Activated gamma-delta T cell (primary cell): Measurements from ENCODE around the gene FARS2.

Experiments used
- DNase-seq: peaks from one replicate; lab custom pipeline; 2025; lab: John Stamatoyannopoulos, UW

FARS2 gene

DNA sequence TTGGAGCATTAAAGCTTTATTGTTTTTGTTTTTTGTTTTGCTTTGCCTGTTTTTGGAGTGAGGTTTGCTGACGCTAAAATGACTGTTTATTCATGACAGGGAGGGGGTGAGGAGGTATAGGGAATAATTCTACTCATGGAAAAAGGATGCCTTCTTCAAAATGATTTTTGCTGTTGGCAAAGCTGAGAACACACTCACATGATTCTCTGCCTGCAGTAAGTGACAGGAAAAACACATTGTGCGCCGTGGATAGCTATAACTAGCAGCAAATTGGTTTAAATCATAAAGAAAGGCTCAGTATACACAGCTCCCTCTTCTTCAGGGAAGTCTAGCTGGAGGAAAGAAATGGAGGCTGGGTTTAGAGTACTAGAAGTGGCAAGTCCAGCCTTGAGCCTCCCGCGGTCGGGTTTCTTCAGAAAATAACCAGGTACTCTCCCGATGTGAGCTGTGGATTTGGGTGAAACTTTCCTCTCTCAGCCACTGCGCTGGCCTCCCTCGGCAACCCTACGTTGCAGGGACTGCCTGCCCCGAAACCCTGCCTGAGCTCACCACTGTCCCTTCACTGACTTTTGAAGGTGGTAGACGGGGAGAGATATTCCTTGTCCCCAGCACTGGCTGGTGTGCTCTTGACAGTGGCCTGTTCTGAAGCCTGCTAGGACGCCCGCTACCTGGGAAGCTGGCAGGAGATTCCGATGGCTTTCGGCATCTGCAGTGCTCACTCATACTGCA is 467.2 kb downstream of the FARS2 start:
- DNase-seq = no peak

DNA sequence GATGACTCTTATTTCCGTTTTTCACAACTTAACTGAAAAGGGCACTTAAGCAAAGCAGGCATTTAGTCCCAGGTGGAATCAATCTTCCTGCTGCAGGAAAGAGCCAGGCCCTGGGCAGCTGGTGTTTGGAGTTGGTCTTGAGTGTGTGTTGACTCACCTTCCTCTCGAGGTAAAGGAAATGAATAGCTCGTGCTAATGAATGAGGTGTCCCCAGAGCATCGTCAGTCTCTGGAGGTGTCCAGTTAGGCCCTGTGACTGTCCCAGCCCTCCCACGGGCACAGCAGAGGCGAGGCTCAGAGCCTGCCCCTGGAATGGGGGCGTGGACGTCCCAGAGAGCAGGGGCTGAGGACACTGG is 467.7 kb downstream of the FARS2 start:
- DNase-seq = no peak

DNA sequence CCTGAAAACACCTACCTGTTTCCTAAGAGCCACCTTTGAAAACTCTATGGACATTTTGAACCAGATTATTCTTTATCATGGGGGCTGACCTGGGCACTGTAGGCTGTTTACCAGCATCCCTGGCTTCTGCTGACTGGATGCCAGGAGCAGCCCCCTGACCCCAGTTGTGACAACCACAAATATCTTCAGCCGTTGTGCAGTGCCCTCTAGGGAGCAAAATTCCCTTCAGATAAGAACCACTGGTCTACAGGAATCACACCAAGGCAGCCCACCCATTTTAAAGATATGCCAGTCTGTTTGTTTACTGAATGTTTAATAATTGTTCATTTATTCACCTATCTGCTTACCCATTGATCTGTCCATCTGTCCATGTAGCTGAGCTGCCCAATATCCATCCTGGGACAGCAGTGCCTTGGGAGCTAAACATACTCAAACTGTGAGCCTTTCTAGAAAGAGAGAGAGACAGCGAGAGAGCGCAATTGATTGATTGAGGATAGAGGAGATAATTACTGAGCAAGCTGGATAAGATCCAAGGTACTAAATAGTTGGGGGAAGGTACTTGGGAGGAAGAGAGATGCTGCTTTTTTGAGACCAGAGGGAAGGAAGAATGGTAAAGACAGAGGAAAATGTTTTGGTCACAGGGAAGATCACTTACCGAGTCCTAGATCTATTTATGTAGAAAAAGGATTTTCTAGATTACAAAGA is 468.7 kb downstream of the FARS2 start:
- no peak for DNase-seq

DNA sequence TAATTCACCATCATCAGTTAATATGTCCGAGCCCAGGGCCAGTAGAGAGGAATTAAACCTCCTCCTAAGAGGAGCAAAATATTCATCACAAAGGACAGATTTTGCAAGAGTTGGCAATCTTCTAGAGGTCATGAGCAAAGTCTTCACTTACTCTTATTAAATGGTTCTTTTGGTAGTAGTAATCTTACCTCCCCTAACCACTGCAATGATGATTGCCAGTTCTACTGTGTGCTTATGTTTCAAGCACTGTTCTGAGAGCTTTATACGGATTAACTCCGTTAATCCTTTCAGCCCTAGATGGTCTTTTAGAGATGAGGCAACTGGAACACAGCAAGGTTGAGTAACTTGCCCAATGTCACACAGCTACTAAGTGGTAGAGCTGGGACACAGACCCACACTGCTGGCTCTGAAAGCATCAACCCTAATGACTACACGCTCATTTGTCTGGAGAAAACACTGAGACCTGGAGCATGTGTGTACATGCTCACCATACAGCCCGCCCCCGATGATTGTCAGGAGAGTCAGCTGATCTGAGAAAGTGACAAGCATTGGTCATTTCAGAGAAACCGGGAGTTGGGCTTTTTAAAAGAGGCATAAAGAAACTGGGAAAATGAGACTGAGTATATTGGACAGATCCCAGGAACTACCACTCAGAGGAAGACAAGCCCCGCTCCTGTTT is 469.4 kb downstream of the FARS2 start:
- DNase-seq = no peak

DNA sequence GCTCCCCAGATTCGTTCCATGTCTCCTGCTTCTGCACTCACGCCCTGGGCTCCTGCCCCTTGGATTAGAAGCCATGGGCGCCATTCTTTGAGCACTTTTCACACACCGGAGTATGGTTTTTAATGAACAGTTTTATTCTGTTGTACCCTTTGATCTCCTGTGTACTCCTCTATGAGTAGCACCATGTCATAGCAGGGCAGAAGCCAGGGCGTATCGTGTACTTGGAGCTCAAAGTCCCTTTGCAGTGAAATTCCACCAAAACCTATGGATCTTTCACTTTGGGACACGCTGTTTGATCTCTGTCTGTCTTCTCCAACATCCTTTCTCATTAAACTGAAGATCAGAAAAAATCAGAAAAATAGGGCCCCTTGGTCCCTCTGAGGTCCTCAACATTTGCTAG is 470.1 kb downstream of the FARS2 start:
- DNase-seq = no peak

DNA sequence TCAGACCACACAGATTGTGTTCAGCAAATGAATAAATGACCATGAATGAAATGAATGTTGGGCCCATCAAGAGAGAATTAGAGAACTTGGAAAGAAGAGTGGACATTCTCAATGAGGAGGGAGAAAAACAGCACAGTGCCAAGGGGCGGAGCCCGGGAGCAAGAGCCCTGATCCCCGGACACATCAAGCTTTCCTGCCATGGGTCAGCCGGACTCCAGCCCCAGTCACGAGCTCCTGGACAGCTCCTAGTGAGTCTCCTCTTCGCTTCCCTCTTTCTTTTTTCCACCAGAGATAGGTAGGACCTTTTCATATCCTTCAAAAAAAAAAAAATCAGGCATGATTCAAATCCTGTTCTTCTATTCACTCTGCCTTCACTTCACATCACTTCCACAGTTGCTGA is 471.2 kb downstream of the FARS2 start:
- no peak for DNase-seq

DNA sequence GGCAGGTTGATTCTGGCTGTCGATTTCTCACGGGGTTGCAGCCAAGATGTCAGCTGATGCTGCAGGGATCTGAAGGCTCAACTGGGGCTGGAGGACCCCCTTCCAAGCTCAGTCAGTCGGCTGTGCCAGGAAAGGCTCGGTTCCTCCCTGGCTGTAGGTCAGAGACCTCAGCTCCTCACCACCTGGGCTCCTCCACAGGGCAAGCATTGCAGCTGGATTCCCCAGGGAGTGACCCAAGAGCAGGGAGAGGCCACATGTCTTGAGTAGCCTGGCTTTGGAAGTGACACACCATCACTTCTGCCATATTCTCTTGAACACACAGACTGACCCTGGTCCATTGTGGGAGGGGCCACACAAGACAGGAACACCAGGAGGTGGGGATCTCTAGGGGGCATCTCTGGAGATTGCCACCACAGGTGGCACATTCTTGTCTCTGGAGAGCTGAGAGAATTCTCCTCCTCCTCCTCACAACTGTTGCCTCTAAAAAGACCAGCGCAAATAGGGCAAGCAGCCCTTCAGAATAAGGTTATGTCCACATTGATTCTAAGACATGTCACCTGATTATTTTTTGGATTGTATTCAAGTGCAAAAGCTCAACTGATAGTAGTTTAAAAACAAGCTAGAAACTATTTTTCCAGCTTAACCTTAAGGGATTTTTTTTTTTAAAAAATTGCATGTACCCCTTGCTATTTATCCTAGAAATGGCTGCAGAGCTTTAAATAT is 474.9 kb downstream of the FARS2 start:
- no peak for DNase-seq

DNA sequence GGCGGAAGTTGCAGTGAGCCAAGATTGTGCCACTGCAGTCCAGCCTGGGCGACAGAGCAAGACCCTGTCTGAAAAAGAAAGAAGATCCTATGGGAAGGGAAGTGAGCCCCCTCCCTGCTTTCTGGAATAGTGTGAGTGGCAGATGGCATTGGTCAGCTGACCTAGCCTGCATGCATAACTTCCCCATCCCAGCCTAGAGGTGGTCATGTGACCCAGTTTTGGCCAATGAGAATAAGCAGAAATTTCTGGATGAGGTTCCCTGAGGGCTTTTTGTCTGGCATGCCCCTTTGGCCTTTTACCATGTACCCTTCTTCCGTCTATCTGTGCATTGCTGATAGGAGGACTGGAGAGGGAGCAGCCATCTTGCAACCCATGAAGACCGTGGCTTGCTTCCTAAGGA is 476.1 kb downstream of the FARS2 start:
- DNase-seq = no peak

DNA sequence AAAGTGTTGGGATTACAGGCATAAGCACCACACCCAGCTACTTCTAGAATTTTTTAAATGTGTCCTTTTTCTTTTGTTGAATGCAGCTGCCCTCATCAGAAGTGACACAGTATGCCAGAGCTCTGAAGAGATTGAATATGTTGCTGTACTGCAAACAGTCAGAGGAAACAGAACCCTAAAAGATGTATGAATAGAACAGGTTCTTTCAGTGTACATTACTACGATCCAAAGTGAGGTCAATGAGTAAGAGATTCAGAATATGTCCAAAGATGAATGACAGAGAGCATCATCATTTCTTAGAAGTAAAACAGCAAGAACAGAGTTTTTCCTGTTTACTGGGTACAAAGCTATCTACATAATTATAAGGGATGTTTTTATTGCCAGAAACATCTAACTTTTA is 476.9 kb downstream of the FARS2 start:
- DNase-seq = no peak

DNA sequence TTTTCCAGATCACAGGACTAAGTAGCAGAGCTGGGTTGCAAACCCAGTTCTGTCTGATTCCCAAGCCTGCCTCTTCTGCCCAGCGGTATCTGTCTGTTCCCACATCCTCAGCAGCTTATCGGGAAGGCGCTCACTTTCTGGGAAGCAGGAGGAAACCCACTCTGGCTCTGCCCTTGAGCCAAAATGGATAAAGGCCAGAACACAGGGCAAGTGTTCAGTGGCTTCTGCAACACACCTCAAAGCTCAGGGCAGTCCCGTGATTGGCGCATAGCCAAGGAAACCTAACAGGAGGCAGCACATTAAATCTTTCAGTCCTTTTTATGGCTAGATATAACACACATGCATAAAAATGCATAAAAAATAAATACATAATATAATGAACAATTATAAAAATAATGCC is 483.2 kb downstream of the FARS2 start:
- DNase-seq = no peak

DNA sequence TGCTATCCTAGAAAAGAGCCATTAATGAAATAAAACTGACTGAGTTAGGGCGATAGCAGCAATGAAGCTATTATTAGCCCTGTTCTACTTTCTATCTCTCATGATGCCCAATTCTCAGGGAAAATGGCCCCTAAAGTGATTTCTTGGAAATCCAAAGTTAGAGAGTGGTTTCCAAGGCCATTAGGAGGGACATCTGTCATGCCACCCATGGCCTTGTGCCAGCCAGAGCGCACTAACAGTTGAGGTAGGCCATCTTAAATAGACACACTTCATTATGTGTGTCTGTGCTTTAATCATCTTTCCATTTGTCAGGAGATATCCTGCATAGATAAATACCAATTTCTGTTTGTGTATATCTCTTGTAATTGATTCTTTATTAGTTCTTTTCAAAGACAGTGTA is 483.8 kb downstream of the FARS2 start:
- no peak for DNase-seq

DNA sequence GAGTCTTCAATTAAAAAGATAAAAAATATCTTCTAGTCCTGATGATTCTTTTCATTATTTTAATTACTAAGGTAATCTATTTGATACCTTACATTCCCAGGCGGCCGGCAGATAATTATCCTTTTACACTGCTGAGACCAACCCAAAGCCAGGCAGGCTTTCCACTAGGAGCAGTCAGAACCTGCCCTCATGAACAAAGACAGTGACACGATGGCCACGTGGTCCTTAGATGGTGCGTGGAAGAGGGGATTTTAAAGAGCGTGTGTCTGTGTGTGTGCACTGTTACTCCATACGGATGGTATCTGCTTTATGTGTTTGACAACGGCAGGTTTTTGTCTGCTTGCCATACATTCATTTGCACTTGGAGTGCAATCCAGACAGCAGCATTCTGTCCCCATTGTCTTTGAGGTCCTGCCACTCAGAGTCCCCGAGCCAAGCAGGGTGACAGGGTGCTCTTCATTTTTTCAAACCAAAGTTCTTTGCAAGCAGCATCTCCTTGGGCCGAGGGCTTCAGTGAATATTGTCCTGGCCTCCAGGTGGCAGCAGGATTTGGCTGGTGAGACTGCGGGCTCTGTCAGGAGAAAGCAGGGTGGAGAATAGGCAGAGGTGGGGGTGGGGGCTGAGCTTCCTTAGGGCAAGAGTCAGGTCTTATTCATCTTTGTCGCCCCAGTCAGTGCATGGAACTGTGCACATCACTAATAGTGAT is 484.9 kb downstream of the FARS2 start:
- no peak for DNase-seq

DNA sequence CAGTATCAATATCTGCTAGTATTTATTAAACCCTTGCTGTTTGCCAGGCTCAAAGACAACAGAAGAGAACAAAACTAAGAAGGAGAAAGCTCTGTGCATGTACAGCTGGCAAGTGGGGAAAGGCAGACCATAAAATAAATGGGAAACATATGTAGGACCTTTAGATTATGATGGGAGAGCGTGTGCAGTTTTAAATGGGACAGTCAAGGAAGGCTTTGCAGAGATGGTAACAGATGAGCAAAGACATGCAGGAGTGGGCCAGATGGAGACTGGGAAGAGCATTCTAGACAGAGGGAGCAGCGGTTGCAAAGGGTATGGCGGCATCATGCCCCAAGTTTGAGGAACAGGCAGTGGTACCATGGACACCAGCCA is 485.4 kb downstream of the FARS2 start:
- no peak for DNase-seq

DNA sequence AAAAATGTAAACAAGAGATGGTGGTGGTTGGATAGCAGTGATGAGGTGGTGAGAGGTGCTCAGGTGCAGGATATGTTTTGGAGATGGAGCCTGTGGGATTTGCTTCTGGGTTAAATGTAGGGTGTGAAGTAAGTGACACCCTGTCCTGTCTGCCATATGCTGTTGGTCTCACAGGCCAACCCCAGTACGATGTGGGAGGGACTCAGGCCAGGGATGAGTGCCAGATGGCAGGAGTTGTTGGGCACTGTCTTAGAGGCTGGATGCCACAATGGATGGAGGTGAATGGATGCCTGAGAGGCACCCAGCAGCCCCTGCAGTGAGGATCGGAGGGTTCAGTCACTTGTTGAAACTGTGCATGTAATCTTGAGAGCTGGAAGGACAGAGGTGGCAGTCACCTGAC is 486.1 kb downstream of the FARS2 start:
- DNase-seq = no peak

DNA sequence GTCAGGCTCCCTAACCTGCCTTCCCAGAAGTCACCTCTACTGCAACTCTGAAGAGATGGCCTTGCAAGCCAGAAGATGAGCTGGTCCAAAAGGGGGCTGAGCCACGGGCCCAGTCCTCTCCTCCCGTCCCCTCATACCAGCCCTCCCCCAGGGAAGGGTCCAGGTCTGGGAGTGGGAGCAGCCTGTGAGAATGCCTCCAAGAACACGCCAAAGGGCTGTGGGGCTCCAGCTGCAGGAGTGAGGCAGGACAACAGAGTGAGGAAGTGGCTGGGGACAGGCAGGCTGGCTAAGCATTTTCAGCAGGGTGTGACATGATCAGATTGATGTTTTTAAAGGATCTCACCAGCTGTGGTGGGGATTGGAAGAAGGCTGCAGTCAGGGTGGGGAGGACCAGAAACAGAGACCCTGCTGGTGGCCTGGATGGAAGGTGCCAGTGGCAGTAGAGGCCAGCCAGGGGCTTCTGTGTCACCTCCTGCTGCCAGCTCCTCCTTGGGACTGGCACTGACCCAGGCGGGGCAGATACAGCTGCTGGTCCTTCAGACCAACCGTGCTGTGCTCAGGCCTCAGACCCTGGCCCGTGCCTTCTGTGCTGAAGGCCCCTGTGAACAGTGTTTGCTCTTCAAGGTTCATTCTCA is 487.8 kb downstream of the FARS2 start:
- DNase-seq = no peak

DNA sequence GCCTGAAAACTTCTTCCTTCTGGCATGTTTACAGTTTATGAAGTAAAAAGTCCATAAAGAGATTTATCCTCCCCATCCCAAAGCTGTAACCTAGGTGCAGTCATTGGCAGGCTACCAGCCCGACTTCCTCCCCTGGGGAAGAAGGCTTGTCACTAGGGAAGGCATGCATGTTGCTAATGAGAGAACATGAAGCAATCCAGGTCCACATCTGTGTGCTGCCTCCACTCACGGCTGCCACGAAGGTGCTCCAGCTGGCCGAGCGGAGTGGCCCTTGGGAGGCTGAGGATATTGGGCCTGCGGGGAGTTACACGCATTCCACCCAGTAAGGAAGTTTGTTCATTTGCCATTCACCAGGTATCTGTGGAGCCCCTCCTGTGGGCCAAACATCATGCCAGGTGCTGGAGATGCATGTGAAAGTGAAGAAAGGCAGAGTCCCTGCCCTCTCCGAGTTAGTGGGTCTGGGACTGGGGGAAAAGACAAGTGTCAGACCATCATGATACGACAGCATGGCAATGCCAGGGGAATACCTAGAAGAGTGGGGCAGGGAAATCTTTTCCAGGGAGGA is 488.4 kb downstream of the FARS2 start:
- DNase-seq = no peak

DNA sequence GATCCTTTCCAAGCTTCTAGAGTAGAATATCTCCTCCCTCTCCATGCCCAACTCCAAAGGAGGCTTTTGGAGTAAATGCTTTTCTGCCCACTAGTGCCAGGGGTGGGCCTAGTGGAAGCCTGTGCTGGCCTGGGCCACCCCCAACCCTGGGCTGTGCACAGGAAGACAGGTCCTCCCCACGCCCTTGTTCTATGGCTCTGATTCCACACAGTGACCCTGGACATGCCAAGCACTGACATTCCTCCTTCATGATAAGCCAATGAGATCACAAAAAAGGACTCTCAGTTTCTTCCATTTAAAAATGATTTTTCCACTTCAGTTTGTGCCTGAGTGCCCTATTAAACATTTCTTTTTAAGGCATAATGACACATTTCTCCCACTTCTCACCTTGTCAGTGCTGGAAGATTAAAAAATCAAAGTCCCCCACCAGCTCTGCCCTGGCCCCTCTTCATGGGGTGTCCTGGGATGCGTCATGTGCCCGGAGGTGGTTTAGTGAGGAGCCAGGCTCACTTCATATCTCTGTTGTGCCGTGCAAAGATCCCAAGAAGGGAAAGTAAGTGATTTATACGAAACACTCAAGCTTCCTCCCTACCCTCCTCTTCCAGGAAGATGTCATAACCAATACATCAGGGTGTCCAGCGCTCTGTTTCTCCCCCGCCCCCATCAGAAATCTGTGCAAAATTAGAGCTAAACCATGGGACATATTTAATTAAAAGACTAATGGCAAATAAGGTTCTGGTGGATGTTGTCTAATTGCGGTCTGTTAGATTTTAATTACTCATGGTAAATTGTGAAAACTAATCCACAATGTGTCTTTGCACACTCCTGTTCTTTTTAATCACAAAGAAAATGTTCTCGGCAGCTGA is 490.4 kb downstream of the FARS2 start:
- no peak for DNase-seq

DNA sequence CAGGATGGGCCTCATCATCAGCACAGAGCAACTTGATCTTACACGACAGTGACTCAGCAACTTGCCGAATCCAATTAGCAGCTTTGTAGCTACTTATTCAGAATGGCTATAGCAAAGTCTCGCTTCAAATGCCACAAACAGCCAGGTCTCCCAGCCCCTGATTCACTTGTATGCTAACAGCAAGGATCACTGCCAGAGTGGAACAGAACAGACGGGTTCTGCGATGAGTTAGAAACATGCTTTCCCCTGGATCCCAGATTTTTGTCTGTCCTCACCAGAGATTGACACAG is 491.0 kb downstream of the FARS2 start:
- no peak for DNase-seq

DNA sequence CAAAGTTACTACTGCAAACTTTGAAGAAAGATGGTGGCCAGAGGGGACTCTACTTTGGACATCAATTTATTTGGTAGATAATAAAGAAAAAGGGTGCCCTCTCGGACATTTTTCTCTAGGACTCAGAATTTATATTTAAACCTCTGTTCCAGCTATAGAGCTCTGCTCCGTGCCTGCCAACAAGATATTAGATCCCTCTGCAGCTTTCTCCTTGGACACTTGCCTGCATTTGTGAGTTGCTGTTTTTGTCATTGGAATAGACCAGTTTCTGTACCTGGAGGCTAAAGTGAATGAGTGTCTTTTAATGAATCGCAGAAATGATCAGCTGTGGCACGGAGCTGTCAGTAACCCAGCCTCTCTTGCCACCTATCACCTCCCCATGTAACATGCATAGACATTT is 491.9 kb downstream of the FARS2 start:
- DNase-seq = no peak

DNA sequence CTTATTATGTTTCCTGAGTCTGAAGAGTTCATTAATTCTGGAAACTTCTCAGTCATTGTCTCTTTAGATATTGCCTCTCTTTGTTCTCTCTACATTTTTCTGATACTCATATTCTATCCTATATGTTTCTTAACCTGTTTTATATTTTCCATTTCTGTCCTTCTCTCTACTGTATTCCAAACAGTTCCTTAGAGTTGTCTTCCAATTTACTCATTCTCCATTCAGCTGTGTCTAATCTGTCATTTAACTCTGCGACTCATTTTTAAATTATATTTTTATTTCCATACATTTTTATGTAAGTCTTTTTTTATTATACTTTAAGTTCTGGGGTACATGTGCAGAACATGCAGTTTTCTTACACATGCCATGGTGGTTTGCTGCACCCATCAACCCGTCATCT is 493.6 kb downstream of the FARS2 start:
- DNase-seq = no peak

DNA sequence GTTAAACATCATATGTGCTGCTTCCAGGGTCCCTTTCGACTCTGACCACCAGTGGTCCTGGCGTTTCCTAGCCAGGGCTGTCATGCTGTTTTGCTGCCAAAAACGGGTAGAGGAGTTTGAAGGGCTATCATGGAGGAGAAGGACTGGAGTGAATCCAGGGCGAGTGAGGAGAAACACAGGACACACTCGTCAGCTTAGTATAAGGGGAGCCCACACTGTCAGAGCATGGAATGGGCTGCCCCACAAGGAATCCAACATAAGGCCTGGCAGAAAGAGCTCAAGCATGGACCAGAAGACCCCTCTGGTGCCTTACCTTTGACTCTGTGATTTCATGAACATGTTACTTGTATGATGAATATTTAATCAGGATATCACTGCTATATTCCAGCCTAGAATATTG is 498.3 kb downstream of the FARS2 start:
- no peak for DNase-seq
